OCI-LY3 (cell line): Measurements from ENCODE around the gene MAMSTR.
"Not testable (repeated sequence)": the region's sequence is repeated elsewhere in the genome, so short reads cannot be mapped to it uniquely, and the experiment has no call there.

Source experiments
- H2AFZ ChIP-seq: fragments of 200-600, 300-600 bp; shearing (Covaris generic); 2 replicates; pipeline ENCODE4 v1.6.0; 2014; ENCODE audit warnings: antibody characterized with exemption, low read depth, low read length
- H3K27ac ChIP-seq: fragments of 200-600, 300-600 bp; sonication (generic); 2 replicates; pipeline ENCODE4 v1.5.1; 2014; ENCODE audit warnings: mild to moderate bottlenecking, low read length, moderate library complexity, mixed read lengths
- H3K27me3 ChIP-seq: fragments of 200-600, 300-600 bp; sonication (generic); 2 replicates; pipeline ENCODE4 v1.6.1; 2014; ENCODE audit warnings: low read depth, low read length, mixed read lengths
- H3K36me3 ChIP-seq: fragments of 200-600, 300-600 bp; sonication (generic); replicated peaks from 2 replicates; pipeline ENCODE3; 2014; ENCODE audit warnings: low read depth, low read length, mixed read lengths
- H3K4me1 ChIP-seq: fragments of 300-600, 200-600 bp; sonication (generic); 2 replicates; pipeline ENCODE4 v1.6.1; 2014; ENCODE audit warnings: low read length, mixed read lengths
- H3K4me2 ChIP-seq: fragments of 200-600, 300-600 bp; sonication (generic); 2 replicates; pipeline ENCODE4 v1.6.1; 2014; ENCODE audit warnings: low read length, mixed read lengths
- H3K4me3 ChIP-seq: fragments of 300-600, 200-600 bp; sonication (generic); 2 replicates; pipeline ENCODE4 v1.5.1; 2014; ENCODE audit warnings: antibody characterized with exemption, mild to moderate bottlenecking, low read length, moderate library complexity
- H3K79me2 ChIP-seq: fragments of 300-600, 200-600 bp; shearing (Covaris generic); 2 replicates; pipeline ENCODE4 v1.6.1; 2014; ENCODE audit warnings: mild to moderate bottlenecking, low read length, mixed read lengths
- H3K9ac ChIP-seq: fragments of 300-600, 200-600 bp; shearing (Covaris generic); 2 replicates; pipeline ENCODE4 v1.6.0; 2014; ENCODE audit warnings: mild to moderate bottlenecking, low read length, moderate library complexity
- H3K9me3 ChIP-seq: fragments of 200-600, 300-600 bp; shearing (Covaris generic); 2 replicates; pipeline ENCODE4 v1.6.1; 2014; ENCODE audit warnings: low read length, mixed read lengths; ENCODE audit not compliant: insufficient read depth
- H4K20me1 ChIP-seq: fragments of 200-600, 300-600 bp; sonication (generic); 2 replicates; pipeline ENCODE4 v1.6.1; 2016; ENCODE audit warnings: low read length, mixed read lengths; ENCODE audit not compliant: insufficient read depth
- CTCF ChIP-seq: fragments of 200-600, 300-600 bp; sonication (generic); IDR thresholded peaks from 2 replicates; pipeline ENCODE4 v1.5.1; 2014; ENCODE audit warnings: antibody characterized with exemption, low read length, low read depth
- EZH2phosphoT487 ChIP-seq: fragments of 200-600 bp; shearing (Covaris generic); IDR thresholded peaks from 2 replicates; pipeline ENCODE4 v1.6.1; 2018; ENCODE audit warnings: antibody characterized with exemption, mixed run types, low read depth

Gene MAMSTR

GRCh38 chr19:48681127-48681470, 38.4 kb downstream of the MAMSTR start:
- Histone ChIP-seq H3K36me3 (no peaks in the 10 kb centered on the region), H2AFZ (no peak overlapping the region), H3K9me3 (no peaks in the 10 kb centered on the region), H3K4me3 (no peak overlapping the region), H4K20me1 (no peaks in the 10 kb centered on the region), H3K27me3 (no peaks in the 10 kb centered on the region), H3K27ac (no peak overlapping the region), H3K4me2 (no peak overlapping the region), H3K79me2 (no peaks in the 10 kb centered on the region), H3K4me1 (no peaks in the 10 kb centered on the region), H3K9ac (no peak overlapping the region)
- TF ChIP-seq EZH2phosphoT487, result no peak
- no peak for TF ChIP-seq CTCF

- Histone ChIP-seq H3K9ac (no peak overlapping the region), H3K4me1 (no peaks in the 10 kb centered on the region), H3K9me3 (no peaks in the 10 kb centered on the region), H3K36me3 (no peaks in the 10 kb centered on the region), H3K4me2 (no peak overlapping the region), H2AFZ (no peak overlapping the region), H3K27me3 (no peaks in the 10 kb centered on the region), H3K79me2 (no peaks in the 10 kb centered on the region), H4K20me1 (no peaks in the 10 kb centered on the region), H3K27ac (no peak overlapping the region), H3K4me3 (no peak overlapping the region)
- TF ChIP-seq CTCF (no peak), EZH2phosphoT487 (no peak)
Observed at GRCh38 chr19:48680436-48681126, 38.9 kb downstream of the MAMSTR start.

GRCh38 chr19:48680006-48680405, 39.5 kb downstream of the MAMSTR start:
- not testable (repeated sequence) for H3K9ac ChIP-seq, H3K4me3 ChIP-seq, H4K20me1 ChIP-seq, H3K4me1 ChIP-seq, H3K4me2 ChIP-seq, H3K9me3 ChIP-seq, H3K36me3 ChIP-seq, H3K27me3 ChIP-seq, H2AFZ ChIP-seq, H3K27ac ChIP-seq, H3K79me2 ChIP-seq

GRCh38 chr19:48678201-48678600, 41.3 kb downstream of the MAMSTR start:
- Histone ChIP-seq H3K9ac (no peak overlapping the region), H3K4me1 (peaks cover 5% of the 10 kb centered on the region), H3K36me3 (no peaks in the 10 kb centered on the region)

More at GRCh38 chr19:48678201-48678600, 41.3 kb downstream of the MAMSTR start:
- H3K27ac ChIP-seq, result no peak overlapping the region
- no peak overlapping the region for H3K4me3 ChIP-seq
- H4K20me1 ChIP-seq, result no peaks in the 10 kb centered on the region
- H3K9me3 ChIP-seq, result no peaks in the 10 kb centered on the region
- no peaks in the 10 kb centered on the region for H3K79me2 ChIP-seq
- TF ChIP-seq CTCF (no peak), EZH2phosphoT487 (no peak)
- H2AFZ ChIP-seq, result no peak overlapping the region
- H3K4me2 ChIP-seq, result no peak overlapping the region
- no peaks in the 10 kb centered on the region for H3K27me3 ChIP-seq
